Esophagus muscularis mucosa (tissue), 3 donors: ENCODE data around the gene ZSWIM6.

ENCODE experiments used
- POLR2A ChIP-seq: fragments of 450-650 bp; IDR thresholded peaks from one replicate; pipeline ENCODE4 v1.6.1; 2017; ENCODE audit warnings: antibody characterized with exemption, moderate library complexity, mild to moderate bottlenecking, low read depth
- POLR2AphosphoS5 ChIP-seq, 2 donors: sonication (generic); formaldehyde crosslinking; IDR thresholded peaks; one replicate each; pipeline ENCODE4 v1.6.1; 2017; ENCODE audit warnings: antibody characterized with exemption in 2 of 2
- TF ChIP-seq, protein P1 (sequence below), 3 experiments: fragments of 200-600 bp in 2 of 3; fragments of 450-650 bp in 1 of 3; sonication (generic) in 2 of 3; IDR thresholded peaks; one replicate each; pipeline ENCODE4 v1.5.1; 2017 to 2019; ENCODE audit warnings: antibody characterized with exemption in 3 of 3, mild to moderate bottlenecking in 2 of 3, moderate library complexity in 1 of 3

DNA sequence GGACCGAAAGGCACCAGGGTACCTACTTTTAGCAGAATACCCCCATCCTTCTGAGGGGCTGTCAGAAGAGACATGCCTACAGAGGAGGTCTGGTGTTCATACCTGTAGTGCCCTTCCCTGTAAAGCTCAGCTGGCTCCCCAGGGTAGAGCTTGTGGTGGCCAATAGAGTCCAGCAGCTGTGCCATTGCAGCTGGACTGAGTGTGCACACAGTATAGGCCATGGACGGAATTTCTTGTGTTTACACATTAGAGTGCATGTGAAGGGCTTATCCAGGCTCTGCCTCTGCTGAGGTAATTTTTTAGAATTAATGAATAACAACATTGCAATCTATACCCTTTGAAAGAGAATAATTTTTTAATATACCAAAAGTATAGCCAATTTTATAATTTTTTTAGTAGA, 191.0 kb downstream of the ZSWIM6 start:
- TF ChIP-seq POLR2A (no peak), POLR2AphosphoS5 (IDR thresholded peaks at IDR 0.05) (no peak)
- TF ChIP-seq, protein P1, sequence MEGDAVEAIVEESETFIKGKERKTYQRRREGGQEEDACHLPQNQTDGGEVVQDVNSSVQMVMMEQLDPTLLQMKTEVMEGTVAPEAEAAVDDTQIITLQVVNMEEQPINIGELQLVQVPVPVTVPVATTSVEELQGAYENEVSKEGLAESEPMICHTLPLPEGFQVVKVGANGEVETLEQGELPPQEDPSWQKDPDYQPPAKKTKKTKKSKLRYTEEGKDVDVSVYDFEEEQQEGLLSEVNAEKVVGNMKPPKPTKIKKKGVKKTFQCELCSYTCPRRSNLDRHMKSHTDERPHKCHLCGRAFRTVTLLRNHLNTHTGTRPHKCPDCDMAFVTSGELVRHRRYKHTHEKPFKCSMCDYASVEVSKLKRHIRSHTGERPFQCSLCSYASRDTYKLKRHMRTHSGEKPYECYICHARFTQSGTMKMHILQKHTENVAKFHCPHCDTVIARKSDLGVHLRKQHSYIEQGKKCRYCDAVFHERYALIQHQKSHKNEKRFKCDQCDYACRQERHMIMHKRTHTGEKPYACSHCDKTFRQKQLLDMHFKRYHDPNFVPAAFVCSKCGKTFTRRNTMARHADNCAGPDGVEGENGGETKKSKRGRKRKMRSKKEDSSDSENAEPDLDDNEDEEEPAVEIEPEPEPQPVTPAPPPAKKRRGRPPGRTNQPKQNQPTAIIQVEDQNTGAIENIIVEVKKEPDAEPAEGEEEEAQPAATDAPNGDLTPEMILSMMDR (IDR thresholded peaks at IDR 0.05): no peak
